K562 (cell line): ENCODE results near the gene PBX2. TPM values are rescaled to one million over a fixed set of nuclear protein-coding genes. Genes with fewer than 3 reads are reported as not detected.

Experiments
- ARID2 ChIP-seq: fragments of 450-650 bp; IDR thresholded peaks from 2 replicates; pipeline ENCODE4 v1.6.1; 2017; ENCODE audit warnings: antibody characterized with exemption, mild to moderate bottlenecking
- E4F1 ChIP-seq: fragments of 250-450 bp; sonication (Bioruptor Pico); IDR thresholded peaks from 2 replicates; pipeline ENCODE4 v1.5.0; 2021; ENCODE audit warnings: mild to moderate bottlenecking, borderline replicate concordance
- FIP1L1 ChIP-seq: fragments of 200-400 bp; formaldehyde crosslinking; IDR thresholded peaks from 2 replicates; pipeline ENCODE4 v1.6.1; 2018; ENCODE audit warnings: mild to moderate bottlenecking, low read depth, low read length; ENCODE audit not compliant: poor library complexity, severe bottlenecking
- GTF2A2 ChIP-seq: IDR thresholded peaks from 2 replicates; pipeline ENCODE4 v1.6.1; 2016; ENCODE audit warnings: mild to moderate bottlenecking, missing genetic modification characterization, missing compliant biosample characterization
- HMG20A ChIP-seq: fragments of 450-650 bp; formaldehyde crosslinking; conservative IDR thresholded peaks from 2 replicates; pipeline ENCODE4 v1.4.0; 2020; ENCODE audit warnings: mild to moderate bottlenecking, mixed read lengths
- HMG20B ChIP-seq: fragments of 250-450 bp; sonication (Bioruptor Pico); IDR thresholded peaks from 2 replicates; pipeline ENCODE4 v1.5.0; 2021; ENCODE audit warnings: mild to moderate bottlenecking
- MCM5 ChIP-seq: fragments of 450-650 bp; IDR thresholded peaks from 2 replicates; pipeline ENCODE4 v1.6.1; 2016; ENCODE audit warnings: low read depth
- MTA2 ChIP-seq: fragments of 450-650 bp; IDR thresholded peaks from 2 replicates; pipeline ENCODE4 v1.6.1; 2016; ENCODE audit warnings: low read depth
- RBFOX2 ChIP-seq: fragments of 200-400 bp; formaldehyde crosslinking; IDR thresholded peaks from 2 replicates; pipeline ENCODE4 v1.6.1; 2017; ENCODE audit warnings: low read depth, mild to moderate bottlenecking, low read length, moderate library complexity
- SAFB ChIP-seq: fragments of 200-400 bp; formaldehyde crosslinking; IDR thresholded peaks from 2 replicates; pipeline ENCODE4 v1.6.1; 2017; ENCODE audit warnings: low read depth, low read length, borderline replicate concordance
- ZBTB2 ChIP-seq: fragments of 450-650 bp; IDR thresholded peaks from 2 replicates; pipeline ENCODE4 v1.6.1; 2016; ENCODE audit warnings: antibody characterized with exemption
- ZFP91 ChIP-seq: sonication (generic); formaldehyde crosslinking; IDR thresholded peaks from 2 replicates; pipeline ENCODE4 v1.8.0; 2022; ENCODE audit warnings: mild to moderate bottlenecking, missing genetic modification reagents
- ZNF778 ChIP-seq: fragments of 450-650 bp; formaldehyde crosslinking; IDR thresholded peaks from 2 replicates; pipeline ENCODE4 v1.4.0; 2020; ENCODE audit warnings: mild to moderate bottlenecking, moderate library complexity
- polyA plus RNA-seq, 8 experiments: library from polyadenylated mRNA; depleted of rRNA in 4 of 8; stranded (reverse) in 5 of 8; unstranded in 3 of 8; fragments of >200 nt; fragmentation: Nextera tagmentation in 2 of 8; fragmentation: Illumina TruSeq in 1 of 8; extraction: Ambion mirVana in 2 of 8; extraction: Trizol in 1 of 8; gene quantifications; 2 replicates each; pipeline versions ENCODE4 v1.2.1 to v1.2.3, GENCODE V29; 2011 to 2014; ENCODE audit warnings: inconsistent platforms in 1 of 8, missing spikeins in 1 of 8
- total RNA-seq, 7 experiments: library from RNA; depleted of rRNA in 6 of 7; stranded (reverse); fragments of >200 nt in 6 of 7; fragmentation: Illumina TruSeq in 2 of 7; extraction: Trizol in 2 of 7; gene quantifications; 2 replicates each; pipeline versions ENCODE4 v1.2.1 to v1.2.3, GENCODE V29; 2011 to 2021; ENCODE audit warnings: low replicate concordance in 1 of 7
- TF ChIP-seq, protein P1 (sequence below): fragments of 450-650 bp; conservative IDR thresholded peaks from 2 replicates; pipeline ENCODE4 v1.6.1; 2016; ENCODE audit warnings: missing genetic modification characterization, low read depth, mild to moderate bottlenecking, control low read depth, missing compliant biosample characterization
- TF ChIP-seq, protein P2 (sequence below): sonication (generic); formaldehyde crosslinking; IDR thresholded peaks from 2 replicates; pipeline ENCODE4 v1.8.1; 2023; ENCODE audit warnings: mild to moderate bottlenecking, missing genetic modification reagents
- TF ChIP-seq, protein P3 (sequence below): sonication (generic); formaldehyde crosslinking; IDR thresholded peaks from 2 replicates; pipeline ENCODE4 v1.8.0; 2022; ENCODE audit warnings: missing genetic modification reagents, mild to moderate bottlenecking, borderline replicate concordance

The PBX2 gene
- total and polyA plus RNA-seq, 9 of the 15 experiments (the other 6 are each of a cell fraction or from before 2014, with no cell fraction given), result 1.9 to 134 (median 62.5) TPM

DNA sequence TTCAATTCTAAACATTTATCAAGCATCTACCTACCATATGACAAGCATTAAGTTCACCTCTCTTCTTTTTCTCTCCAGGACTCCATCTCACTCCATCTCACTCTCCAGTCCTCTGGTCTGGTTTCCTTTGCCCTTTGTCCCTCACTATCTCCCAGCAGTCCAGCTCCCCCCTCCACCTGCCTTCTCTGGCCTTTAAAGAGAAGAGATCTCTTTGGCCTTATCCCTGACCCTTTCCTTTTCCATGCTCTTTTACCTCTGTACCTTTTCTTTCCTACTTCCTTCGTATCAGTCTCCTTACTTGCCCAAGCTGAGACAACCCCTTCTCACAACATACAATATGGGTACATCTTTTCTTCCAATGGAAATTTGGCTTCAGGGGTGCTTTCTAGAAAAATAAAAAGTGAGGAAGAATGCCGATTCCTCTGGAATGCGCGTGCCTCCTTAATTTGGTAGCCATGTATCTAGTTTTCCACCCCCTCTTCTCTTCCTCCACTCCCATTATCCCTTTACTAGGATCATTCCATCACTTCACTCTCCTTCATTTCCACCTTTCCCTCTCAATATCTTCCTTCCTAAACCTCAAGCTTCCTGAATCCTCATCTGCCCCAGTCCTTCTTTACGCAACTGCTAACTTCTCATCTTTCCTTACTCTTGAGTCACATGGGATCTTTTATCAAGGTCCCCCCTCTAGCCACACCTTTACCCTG is 13.4 kb downstream of the PBX2 start (continued):
- no peak for TF ChIP-seq E4F1 (CRISPR knock-in tag)
- TF ChIP-seq GTF2A2 (tag), result no peak
- TF ChIP-seq ARID2, result peak; percentile 76
- TF ChIP-seq MTA2, result peak; percentile 34
- TF ChIP-seq, protein P1, sequence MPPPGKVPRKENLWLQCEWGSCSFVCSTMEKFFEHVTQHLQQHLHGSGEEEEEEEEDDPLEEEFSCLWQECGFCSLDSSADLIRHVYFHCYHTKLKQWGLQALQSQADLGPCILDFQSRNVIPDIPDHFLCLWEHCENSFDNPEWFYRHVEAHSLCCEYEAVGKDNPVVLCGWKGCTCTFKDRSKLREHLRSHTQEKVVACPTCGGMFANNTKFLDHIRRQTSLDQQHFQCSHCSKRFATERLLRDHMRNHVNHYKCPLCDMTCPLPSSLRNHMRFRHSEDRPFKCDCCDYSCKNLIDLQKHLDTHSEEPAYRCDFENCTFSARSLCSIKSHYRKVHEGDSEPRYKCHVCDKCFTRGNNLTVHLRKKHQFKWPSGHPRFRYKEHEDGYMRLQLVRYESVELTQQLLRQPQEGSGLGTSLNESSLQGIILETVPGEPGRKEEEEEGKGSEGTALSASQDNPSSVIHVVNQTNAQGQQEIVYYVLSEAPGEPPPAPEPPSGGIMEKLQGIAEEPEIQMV (tag), result no peak
- TF ChIP-seq, protein P2, sequence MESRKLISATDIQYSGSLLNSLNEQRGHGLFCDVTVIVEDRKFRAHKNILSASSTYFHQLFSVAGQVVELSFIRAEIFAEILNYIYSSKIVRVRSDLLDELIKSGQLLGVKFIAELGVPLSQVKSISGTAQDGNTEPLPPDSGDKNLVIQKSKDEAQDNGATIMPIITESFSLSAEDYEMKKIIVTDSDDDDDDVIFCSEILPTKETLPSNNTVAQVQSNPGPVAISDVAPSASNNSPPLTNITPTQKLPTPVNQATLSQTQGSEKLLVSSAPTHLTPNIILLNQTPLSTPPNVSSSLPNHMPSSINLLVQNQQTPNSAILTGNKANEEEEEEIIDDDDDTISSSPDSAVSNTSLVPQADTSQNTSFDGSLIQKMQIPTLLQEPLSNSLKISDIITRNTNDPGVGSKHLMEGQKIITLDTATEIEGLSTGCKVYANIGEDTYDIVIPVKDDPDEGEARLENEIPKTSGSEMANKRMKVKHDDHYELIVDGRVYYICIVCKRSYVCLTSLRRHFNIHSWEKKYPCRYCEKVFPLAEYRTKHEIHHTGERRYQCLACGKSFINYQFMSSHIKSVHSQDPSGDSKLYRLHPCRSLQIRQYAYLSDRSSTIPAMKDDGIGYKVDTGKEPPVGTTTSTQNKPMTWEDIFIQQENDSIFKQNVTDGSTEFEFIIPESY (CRISPR knock-in tag), result no peak
- no peak for TF ChIP-seq HMG20B (CRISPR knock-in tag)
- TF ChIP-seq SAFB, result no peak
- no peak for TF ChIP-seq ZFP91 (CRISPR knock-in tag)
- 0 out of 2 replicates have a peak, but pooled peaks have one; percentile 58 for TF ChIP-seq MCM5
- TF ChIP-seq HMG20A (CRISPR knock-in tag), result no peak
- TF ChIP-seq FIP1L1, result no peak
- TF ChIP-seq ZNF778 (CRISPR knock-in tag), result no peak
- no peak for TF ChIP-seq ZBTB2
- TF ChIP-seq RBFOX2, result no peak
- TF ChIP-seq, protein P3, sequence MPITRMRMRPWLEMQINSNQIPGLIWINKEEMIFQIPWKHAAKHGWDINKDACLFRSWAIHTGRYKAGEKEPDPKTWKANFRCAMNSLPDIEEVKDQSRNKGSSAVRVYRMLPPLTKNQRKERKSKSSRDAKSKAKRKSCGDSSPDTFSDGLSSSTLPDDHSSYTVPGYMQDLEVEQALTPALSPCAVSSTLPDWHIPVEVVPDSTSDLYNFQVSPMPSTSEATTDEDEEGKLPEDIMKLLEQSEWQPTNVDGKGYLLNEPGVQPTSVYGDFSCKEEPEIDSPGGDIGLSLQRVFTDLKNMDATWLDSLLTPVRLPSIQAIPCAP (CRISPR knock-in tag), result no peak
